ENCODE results near the gene HMCN1.

Gene HMCN1

GRCh38 chr1:186044079-186044685 lies 310.0 kb downstream of the HMCN1 start:
- DNase-seq: no peak

GRCh38 chr1:186046437-186047211 lies 312.4 kb downstream of the HMCN1 start:
- DNase-seq: no peak

- DNase-seq: no peak
Measured at GRCh38 chr1:186050360-186050759, 316.2 kb downstream of the HMCN1 start.

GRCh38 chr1:186054003-186054402 lies 319.8 kb downstream of the HMCN1 start:
- DNase-seq: no peak

GRCh38 chr1:186054932-186055331 lies 320.7 kb downstream of the HMCN1 start:
- DNase-seq: no peak

GRCh38 chr1:186055846-186056245 lies 321.7 kb downstream of the HMCN1 start:
- DNase-seq: no peak

- DNase-seq: no peak
Measured at GRCh38 chr1:186057086-186057485, 322.9 kb downstream of the HMCN1 start.

- no peak for DNase-seq
Measured at GRCh38 chr1:186059311-186059710, 325.1 kb downstream of the HMCN1 start.

GRCh38 chr1:186059752-186060151 lies 325.6 kb downstream of the HMCN1 start:
- no peak for DNase-seq

GRCh38 chr1:186060226-186060625 lies 326.0 kb downstream of the HMCN1 start:
- no peak for DNase-seq

- DNase-seq: no peak
Measured at GRCh38 chr1:186063091-186063657, 329.0 kb downstream of the HMCN1 start.

- no peak for DNase-seq
Measured at GRCh38 chr1:186066411-186066810, 332.2 kb downstream of the HMCN1 start.

- DNase-seq: no peak
Measured at GRCh38 chr1:186073697-186074096, 339.5 kb downstream of the HMCN1 start.

- no peak for DNase-seq
Measured at GRCh38 chr1:186076006-186076405, 341.8 kb downstream of the HMCN1 start.

GRCh38 chr1:186078245-186078644 lies 344.1 kb downstream of the HMCN1 start:
- no peak for DNase-seq

- no peak for DNase-seq
Measured at GRCh38 chr1:186079084-186079684, 345.0 kb downstream of the HMCN1 start.

- DNase-seq: peak; percentile 97 to 98
Measured at GRCh38 chr1:186082235-186082937, 348.2 kb downstream of the HMCN1 start.

GRCh38 chr1:186086583-186086982 lies 352.4 kb downstream of the HMCN1 start:
- DNase-seq: no peak

- no peak for DNase-seq
Measured at GRCh38 chr1:186089940-186090339, 355.7 kb downstream of the HMCN1 start.

- no peak for DNase-seq
Measured at GRCh38 chr1:186091222-186091720, 357.1 kb downstream of the HMCN1 start.

GRCh38 chr1:186093437-186093836 lies 359.2 kb downstream of the HMCN1 start:
- no peak for DNase-seq

GRCh38 chr1:186094172-186094571 lies 360.0 kb downstream of the HMCN1 start:
- DNase-seq: no peak
